ENCODE measurements around the gene MATR3.

- no peak for TF ChIP-seq POLR2AphosphoS5 (IDR thresholded peaks at IDR 0.05; ENCODE audit: low read depth, low read length)
- no peak for TF ChIP-seq REST (IDR thresholded peaks at IDR 0.05; ENCODE audit: insufficient read depth in 1 of 2, low read depth in 2 of 2, low read length in 2 of 2)
- TF ChIP-seq FOXP2 (optimal IDR thresholded peaks at IDR 0.05; ENCODE audit: borderline replicate concordance, extremely low read depth, extremely low read length, insufficient read depth) = no peak
These were observed 2.0 kb downstream of the MATR3 start for GRCh38 chr5:139295346-139296057.
